ENCODE measurements around the gene NDUFS7. TPM values are rescaled to one million over a fixed set of nuclear protein-coding genes. Genes with fewer than 3 reads are reported as not detected.

NDUFS7 gene
- total and polyA plus RNA-seq, 7 donors, result 99.4 to 262 (median 156) TPM

GRCh38 chr19:1360126-1360817 lies 23.4 kb upstream of the NDUFS7 start:
- no peaks in the 10 kb centered on the region for H3K27me3 ChIP-seq
- H3K4me3 ChIP-seq, result peak overlapping the region in 2 of 4 donors; percentile 33 to 34
- intact Hi-C loops (cut with DNase I), result no loop called here
- H3K4me1 ChIP-seq, result peaks cover 0 to 54% (median 44%) of the 10 kb centered on the region in 4 donors
- no peaks in the 10 kb centered on the region for H3K9me3 ChIP-seq
- WGBS, 2 donors, result 83 to 89% methylated on average over 30 of the region's 30 CpGs
- DNase-seq, result no peak
- H3K36me3 ChIP-seq, result peaks cover 15 to 54% (median 21%) of the 10 kb centered on the region in 4 donors
- TF ChIP-seq CTCF (IDR thresholded peaks at IDR 0.05) (no peak), POLR2A (IDR thresholded peaks at IDR 0.05) (no peak), EP300 (IDR thresholded peaks at IDR 0.05) (no peak), POLR2AphosphoS5 (IDR thresholded peaks at IDR 0.05) (no peak)
- peak overlapping the region; percentile 76 to 79 (median 78) for H3K27ac ChIP-seq

GRCh38 chr19:1360818-1361461 lies 22.8 kb upstream of the NDUFS7 start:
- Histone ChIP-seq H3K27me3 (no peaks in the 10 kb centered on the region), H3K4me1 (peaks cover 0 to 47% (median 40%) of the 10 kb centered on the region in 4 donors), H3K4me3 (peak overlapping the region; percentile 3 to 34 (median 24)), H3K27ac (peak overlapping the region; percentile 76 to 79 (median 78)), H3K9me3 (no peaks in the 10 kb centered on the region), H3K36me3 (peaks cover 15 to 61% (median 21%) of the 10 kb centered on the region in 4 donors)
- TF ChIP-seq POLR2AphosphoS5 (IDR thresholded peaks at IDR 0.05) (peak in 1 of 4 donors; percentile 27), CTCF (IDR thresholded peaks at IDR 0.05) (no peak), POLR2A (IDR thresholded peaks at IDR 0.05) (no peak)
- intact Hi-C loops (cut with DNase I), result no loop called here
- WGBS, 2 donors, result 74 to 81% methylated on average over 31 of the region's 31 CpGs
- peak; percentile 86 for DNase-seq

GRCh38 chr19:1361601-1362386 lies 21.9 kb upstream of the NDUFS7 start:
- 81% methylated on average over 30 of the region's 30 CpGs for WGBS, 2 donors
- Histone ChIP-seq H3K36me3 (peaks cover 24 to 69% (median 29%) of the 10 kb centered on the region in 4 donors), H3K4me3 (peak overlapping the region in 1 of 4 donors; percentile 33), H3K4me1 (peaks cover 0 to 39% (median 32%) of the 10 kb centered on the region in 4 donors), H3K9me3 (no peaks in the 10 kb centered on the region), H3K27me3 (no peaks in the 10 kb centered on the region), H3K27ac (peak overlapping the region; percentile 76 to 79 (median 78))
- DNase-seq, result no peak
- intact Hi-C loops (cut with DNase I), result no loop called here
- TF ChIP-seq POLR2A (IDR thresholded peaks at IDR 0.05) (no peak), EP300 (IDR thresholded peaks at IDR 0.05) (no peak), CTCF (IDR thresholded peaks at IDR 0.05) (no peak), POLR2AphosphoS5 (IDR thresholded peaks at IDR 0.05) (no peak)

GRCh38 chr19:1362387-1363257 lies 21.1 kb upstream of the NDUFS7 start:
- no peak overlapping the region for H3K4me3 ChIP-seq
- no peaks in the 10 kb centered on the region for H3K9me3 ChIP-seq
- WGBS, 2 donors, result 86 to 92% methylated on average over 42 of the region's 42 CpGs
- H3K36me3 ChIP-seq, result peaks cover 31 to 70% (median 36%) of the 10 kb centered on the region in 4 donors
- TF ChIP-seq POLR2AphosphoS5 (IDR thresholded peaks at IDR 0.05) (no peak), POLR2A (IDR thresholded peaks at IDR 0.05) (no peak), CTCF (IDR thresholded peaks at IDR 0.05) (no peak), EP300 (IDR thresholded peaks at IDR 0.05) (no peak)
- intact Hi-C loops (cut with DNase I), result no loop called here
- no peaks in the 10 kb centered on the region for H3K27me3 ChIP-seq
- H3K4me1 ChIP-seq, result peaks cover 0 to 34% (median 25%) of the 10 kb centered on the region in 4 donors
- H3K27ac ChIP-seq, result peak overlapping the region in 2 of 4 donors; percentile 78 to 79
- DNase-seq, result no peak

Measured in sigmoid colon (tissue), 7 donors.